Hepatocyte (in vitro differentiated cells): ENCODE data around the gene PEX6. TPM values are rescaled to one million over a fixed set of nuclear protein-coding genes. Genes with fewer than 3 reads are reported as not detected.
A peak's percentile ranks its signal among the peaks of the same experiment; 100 is the strongest.

Source experiments
- DNase-seq: peaks from one replicate; pipeline ENCODE4 v3.0.0-alpha.2; 2016; ENCODE audit warnings: low spot score
- H2AFZ ChIP-seq: fragments of 200-600 bp; sonication (generic); 2 replicates; pipeline ENCODE4 v1.6.0; 2016; ENCODE audit warnings: antibody characterized with exemption, mild to moderate bottlenecking
- H3K27ac ChIP-seq: fragments of 200-600 bp; sonication (generic); 2 replicates; pipeline ENCODE4 v1.5.1; 2016; ENCODE audit warnings: mild to moderate bottlenecking
- H3K27me3 ChIP-seq: fragments of 200-600 bp; sonication (generic); 2 replicates; pipeline ENCODE4 v1.6.1; 2016
- H3K36me3 ChIP-seq: fragments of 200-600 bp; sonication (generic); replicated peaks from 2 replicates; pipeline ENCODE4 v1.5.1; 2016; ENCODE audit warnings: low read depth; ENCODE audit not compliant: insufficient read depth
- H3K4me1 ChIP-seq: fragments of 200-600 bp; sonication (generic); 2 replicates; pipeline ENCODE4 v1.5.1; 2016; ENCODE audit warnings: mild to moderate bottlenecking, moderate library complexity; ENCODE audit not compliant: insufficient read depth
- H3K4me2 ChIP-seq: fragments of 200-600 bp; sonication (generic); 2 replicates; pipeline ENCODE4 v1.6.0; 2016
- H3K4me3 ChIP-seq: fragments of 200-600 bp; sonication (generic); 2 replicates; pipeline ENCODE4 v1.5.1; 2016; ENCODE audit warnings: mild to moderate bottlenecking
- H3K79me2 ChIP-seq: fragments of 200-600 bp; sonication (generic); 2 replicates; pipeline ENCODE4 v1.6.0; 2017; ENCODE audit warnings: mild to moderate bottlenecking
- H3K9me2 ChIP-seq: fragments of 200-600 bp; sonication (generic); replicated peaks from 2 replicates; pipeline ENCODE4 v1.6.0; 2017; ENCODE audit warnings: mild to moderate bottlenecking; ENCODE audit not compliant: insufficient read depth
- H3K9me3 ChIP-seq: fragments of 200-600 bp; sonication (generic); 2 replicates; pipeline ENCODE4 v1.5.1; 2016; ENCODE audit warnings: low read depth, mild to moderate bottlenecking
- H4K20me1 ChIP-seq: fragments of 200-600 bp; sonication (generic); 2 replicates; pipeline ENCODE4 v1.6.0; 2016; ENCODE audit warnings: mild to moderate bottlenecking; ENCODE audit not compliant: insufficient read depth, poor library complexity, severe bottlenecking
- EZH2 ChIP-seq: fragments of 200-600 bp; sonication (generic); IDR thresholded peaks from 2 replicates; pipeline ENCODE4 v1.6.1; 2016; ENCODE audit warnings: antibody characterized with exemption, mild to moderate bottlenecking, borderline replicate concordance
- EZH2phosphoT487 ChIP-seq: fragments of 200-600 bp; sonication (generic); IDR thresholded peaks from one replicate; pipeline ENCODE4 v1.6.1; 2018; ENCODE audit warnings: antibody characterized with exemption, mild to moderate bottlenecking, low read depth, moderate library complexity; ENCODE audit not compliant: unreplicated experiment, severe bottlenecking
- WGBS: methylation state at CpG from one replicate; pipeline ENCODE4 v1.1.6; 2016; ENCODE audit warnings: low lambda C conversion rate; ENCODE audit errors: missing lambda C conversion rate; 5-methylcytosine and 5-hydroxymethylcytosine counted together
- polyA plus RNA-seq: library from polyadenylated mRNA; unstranded; fragments of >200 nt; fragmentation: Nextera tagmentation; extraction: Ambion mirVana; gene quantifications from 2 replicates; pipeline ENCODE4 v1.2.1, GENCODE V29; 2016
- total RNA-seq: library from RNA; depleted of rRNA; stranded (reverse); fragments of >200 nt; gene quantifications from 2 replicates; pipeline ENCODE4 v1.2.3, GENCODE V29; 2014
- TF ChIP-seq, protein P1 (sequence below): fragments of 200-600 bp; sonication (generic); IDR thresholded peaks from 2 replicates; pipeline ENCODE4 v1.5.1; 2016; ENCODE audit warnings: antibody characterized with exemption, mild to moderate bottlenecking; ENCODE audit not compliant: poor library complexity

The PEX6 gene
- total and polyA plus RNA-seq, 2 experiments from 2014 or later: 39.4 to 46.1 TPM

DNA sequence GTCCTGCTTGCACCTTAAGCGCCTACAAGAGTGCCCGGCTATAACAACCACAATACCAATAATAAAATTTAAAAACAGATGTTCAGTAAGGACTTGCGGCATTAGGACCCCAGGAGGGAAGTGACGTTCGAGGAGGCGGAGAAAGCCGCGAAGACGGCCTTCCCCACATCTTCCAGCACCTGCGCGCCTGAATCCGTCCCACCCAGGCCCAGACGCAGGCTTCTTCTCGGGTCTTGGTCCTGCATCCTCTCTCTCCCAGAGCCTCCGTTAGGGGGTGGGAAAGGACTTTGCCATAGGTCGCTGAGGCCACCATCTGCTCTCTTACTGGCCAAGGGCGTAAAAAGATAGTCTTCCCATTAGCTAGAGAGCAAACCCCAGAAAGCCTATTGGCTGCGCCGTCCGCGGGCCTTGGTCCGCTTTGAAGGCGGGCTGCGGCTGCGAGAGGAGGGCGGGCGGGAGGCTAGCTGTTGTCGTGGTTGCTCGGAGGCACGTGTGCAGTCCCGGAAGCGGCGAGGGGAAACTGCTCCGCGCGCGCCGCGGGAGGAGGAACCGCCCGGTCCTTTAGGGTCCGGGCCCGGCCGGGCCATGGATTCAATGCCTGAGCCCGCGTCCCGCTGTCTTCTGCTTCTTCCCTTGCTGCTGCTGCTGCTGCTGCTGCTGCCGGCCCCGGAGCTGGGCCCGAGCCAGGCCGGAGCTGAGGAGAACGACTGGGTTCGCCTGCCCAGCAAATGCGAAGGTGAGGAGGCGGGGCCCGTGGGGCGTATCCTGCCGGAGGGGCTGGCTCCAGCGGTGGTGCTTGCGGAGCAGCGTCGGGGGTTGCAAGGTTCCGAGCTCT is 49.8 kb downstream of the PEX6 start, which contains the start of gene CNPY3:
Gene CNPY3, plus strand, starts transcription at position 495 of the 835 bp plus-strand sequence. Its CDS starts 91 bp downstream, at position 586.
- Histone ChIP-seq H3K79me2 (peaks cover 37% of the 10 kb centered on the region), H4K20me1 (no peaks in the 10 kb centered on the region), H3K9me2 (no peaks in the 10 kb centered on the region), H2AFZ (peak within 1 kb of the TSS; percentile 79), H3K27ac (peak within 1 kb of the TSS; percentile 97), H3K36me3 (no peaks in the 10 kb centered on the region), H3K27me3 (no peaks in the 10 kb centered on the region), H3K4me3 (peak within 1 kb of the TSS; percentile 50), H3K4me2 (peak within 1 kb of the TSS; percentile 82), H3K9me3 (no peaks in the 10 kb centered on the region), H3K4me1 (peaks cover 16% of the 10 kb centered on the region)
- TF ChIP-seq EZH2 (no peak), EZH2phosphoT487 (no peak)
- TF ChIP-seq, protein P1, sequence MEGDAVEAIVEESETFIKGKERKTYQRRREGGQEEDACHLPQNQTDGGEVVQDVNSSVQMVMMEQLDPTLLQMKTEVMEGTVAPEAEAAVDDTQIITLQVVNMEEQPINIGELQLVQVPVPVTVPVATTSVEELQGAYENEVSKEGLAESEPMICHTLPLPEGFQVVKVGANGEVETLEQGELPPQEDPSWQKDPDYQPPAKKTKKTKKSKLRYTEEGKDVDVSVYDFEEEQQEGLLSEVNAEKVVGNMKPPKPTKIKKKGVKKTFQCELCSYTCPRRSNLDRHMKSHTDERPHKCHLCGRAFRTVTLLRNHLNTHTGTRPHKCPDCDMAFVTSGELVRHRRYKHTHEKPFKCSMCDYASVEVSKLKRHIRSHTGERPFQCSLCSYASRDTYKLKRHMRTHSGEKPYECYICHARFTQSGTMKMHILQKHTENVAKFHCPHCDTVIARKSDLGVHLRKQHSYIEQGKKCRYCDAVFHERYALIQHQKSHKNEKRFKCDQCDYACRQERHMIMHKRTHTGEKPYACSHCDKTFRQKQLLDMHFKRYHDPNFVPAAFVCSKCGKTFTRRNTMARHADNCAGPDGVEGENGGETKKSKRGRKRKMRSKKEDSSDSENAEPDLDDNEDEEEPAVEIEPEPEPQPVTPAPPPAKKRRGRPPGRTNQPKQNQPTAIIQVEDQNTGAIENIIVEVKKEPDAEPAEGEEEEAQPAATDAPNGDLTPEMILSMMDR: no peak
- peak; percentile 96 for DNase-seq
- 1% methylated on average over 58 of the region's 63 CpGs for WGBS

DNA sequence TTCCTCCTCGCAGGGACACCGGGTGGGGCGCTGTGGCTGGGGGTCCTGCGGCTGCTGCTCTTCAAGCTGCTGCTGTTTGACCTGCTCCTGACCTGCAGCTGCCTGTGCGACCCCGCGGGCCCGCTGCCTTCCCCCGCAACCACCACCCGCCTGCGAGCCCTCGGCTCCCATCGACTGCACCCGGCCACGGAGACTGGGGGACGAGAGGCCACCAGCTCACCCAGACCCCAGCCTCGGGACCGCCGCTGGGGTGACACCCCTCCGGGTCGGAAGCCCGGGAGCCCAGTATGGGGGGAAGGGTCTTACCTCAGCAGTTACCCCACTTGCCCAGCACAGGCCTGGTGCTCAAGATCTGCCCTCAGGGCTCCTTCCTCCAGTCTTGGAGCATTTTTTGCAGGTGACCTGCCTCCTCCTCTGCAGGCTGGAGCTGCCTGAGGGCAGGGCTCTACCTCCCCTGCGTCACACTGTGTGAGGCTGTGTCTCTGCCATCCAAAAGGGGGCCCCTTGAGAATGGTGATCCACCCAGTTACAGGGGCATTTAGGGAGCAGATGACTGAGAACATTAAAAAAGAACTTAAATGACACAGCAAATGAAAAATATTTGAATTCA is 53.6 kb downstream of the PEX6 start:
- WGBS: 91% methylated on average over 13 of the region's 23 CpGs
- Histone ChIP-seq H3K4me2 (no peak overlapping the region), H2AFZ (no peak overlapping the region), H3K9me3 (no peaks in the 10 kb centered on the region), H3K27me3 (no peaks in the 10 kb centered on the region), H4K20me1 (no peaks in the 10 kb centered on the region), H3K4me3 (no peak overlapping the region), H3K4me1 (peaks cover 5% of the 10 kb centered on the region), H3K9me2 (no peaks in the 10 kb centered on the region), H3K79me2 (no peaks in the 10 kb centered on the region), H3K27ac (no peak overlapping the region), H3K36me3 (no peaks in the 10 kb centered on the region)
- DNase-seq: no peak
- TF ChIP-seq EZH2phosphoT487 (no peak), EZH2 (no peak)
- TF ChIP-seq, protein P1: no peak

DNA sequence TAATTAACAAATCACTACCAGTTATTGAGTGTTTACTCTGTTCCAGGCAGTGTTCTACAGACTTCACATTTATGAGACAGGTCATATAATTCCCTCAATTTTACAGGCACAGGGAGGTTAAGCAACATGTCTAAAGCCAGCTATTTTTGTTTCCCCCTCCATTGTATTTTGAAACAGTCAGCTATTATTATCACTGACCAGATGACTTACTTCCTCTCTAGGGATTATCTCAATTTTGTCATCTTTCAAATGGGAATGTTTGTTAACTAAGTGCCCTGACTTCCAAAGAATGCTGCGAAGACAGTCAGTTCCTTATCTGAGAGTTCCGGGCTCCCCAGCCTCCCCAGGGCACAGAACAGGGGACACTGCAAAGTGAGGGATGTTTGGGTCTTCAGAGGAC is 55.3 kb downstream of the PEX6 start:
- Histone ChIP-seq H2AFZ (no peak overlapping the region), H3K27me3 (no peaks in the 10 kb centered on the region), H3K36me3 (no peaks in the 10 kb centered on the region), H3K4me2 (no peak overlapping the region), H3K27ac (no peak overlapping the region), H3K79me2 (no peaks in the 10 kb centered on the region), H3K9me2 (no peaks in the 10 kb centered on the region), H3K9me3 (no peaks in the 10 kb centered on the region), H3K4me1 (peaks cover 5% of the 10 kb centered on the region), H4K20me1 (no peaks in the 10 kb centered on the region), H3K4me3 (no peak overlapping the region)
- TF ChIP-seq EZH2: no peak
- TF ChIP-seq EZH2phosphoT487: no peak
- TF ChIP-seq, protein P1: no peak
- WGBS: 53% methylated on average over 2 of the region's 2 CpGs
- no peak for DNase-seq
